Measurements from ENCODE around the gene SCPEP1. TPM values are rescaled to one million over a fixed set of nuclear protein-coding genes. Genes with fewer than 3 reads are reported as not detected.

Gene SCPEP1
- total RNA-seq, 1 experiment from 2014 or later = 44.3 TPM

DNA sequence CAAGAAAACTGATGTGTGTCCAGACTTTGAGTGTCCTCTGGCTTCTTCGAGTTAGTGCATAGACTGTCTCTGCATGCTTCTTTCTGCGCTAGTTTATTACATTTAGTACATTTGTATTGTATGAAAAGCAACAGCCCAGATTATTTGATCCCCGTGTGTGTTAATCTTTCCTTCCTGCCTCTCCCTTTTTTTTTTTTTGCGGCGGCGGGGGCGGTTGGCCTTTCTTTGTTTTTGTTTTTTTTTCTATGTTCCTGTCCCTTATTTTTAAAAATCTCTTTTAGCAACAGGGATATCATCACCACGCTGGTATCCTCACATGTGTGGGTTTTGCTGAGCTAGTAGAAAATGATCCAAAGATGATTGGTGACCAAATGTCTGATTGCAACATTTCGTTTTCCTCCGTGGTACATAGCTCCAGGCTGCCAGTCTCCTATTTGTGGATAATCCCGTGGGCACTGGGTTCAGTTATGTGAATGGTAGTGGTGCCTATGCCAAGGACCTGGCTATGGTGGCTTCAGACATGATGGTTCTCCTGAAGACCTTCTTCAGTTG, 9.4 kb downstream of the SCPEP1 start:
- Mint-ChIP-seq H3K4me3 (ENCODE audit: unreplicated experiment) (no peak overlapping the region), H3K4me1 (ENCODE audit: low read depth, unreplicated experiment) (peaks cover 7% of the 10 kb centered on the region), H3K9me3 (ENCODE audit: unreplicated experiment) (no peaks in the 10 kb centered on the region), H3K27me3 (ENCODE audit: insufficient read depth, unreplicated experiment) (no peaks in the 10 kb centered on the region), H3K36me3 (ENCODE audit: insufficient read depth, unreplicated experiment) (peaks cover 15% of the 10 kb centered on the region), H3K27ac (ENCODE audit: unreplicated experiment) (no peak overlapping the region)
- H3K4me1 ChIP-seq = no peaks in the 10 kb centered on the region
- CTCF ChIA-PET = interaction anchor here (0.7 kb wide), 1 partner anchor 98 kb away, joined by 3 read pairs; the partner anchor contains the start of gene AKAP1
- BruUV-seq (replicated peaks) = no TSS peak
- H3K27me3 ChIP-seq (replicated peaks; ENCODE audit: control insufficient read depth, insufficient read depth, low read length) = no peaks in the 10 kb centered on the region
- TF ChIP-seq, protein P1, sequence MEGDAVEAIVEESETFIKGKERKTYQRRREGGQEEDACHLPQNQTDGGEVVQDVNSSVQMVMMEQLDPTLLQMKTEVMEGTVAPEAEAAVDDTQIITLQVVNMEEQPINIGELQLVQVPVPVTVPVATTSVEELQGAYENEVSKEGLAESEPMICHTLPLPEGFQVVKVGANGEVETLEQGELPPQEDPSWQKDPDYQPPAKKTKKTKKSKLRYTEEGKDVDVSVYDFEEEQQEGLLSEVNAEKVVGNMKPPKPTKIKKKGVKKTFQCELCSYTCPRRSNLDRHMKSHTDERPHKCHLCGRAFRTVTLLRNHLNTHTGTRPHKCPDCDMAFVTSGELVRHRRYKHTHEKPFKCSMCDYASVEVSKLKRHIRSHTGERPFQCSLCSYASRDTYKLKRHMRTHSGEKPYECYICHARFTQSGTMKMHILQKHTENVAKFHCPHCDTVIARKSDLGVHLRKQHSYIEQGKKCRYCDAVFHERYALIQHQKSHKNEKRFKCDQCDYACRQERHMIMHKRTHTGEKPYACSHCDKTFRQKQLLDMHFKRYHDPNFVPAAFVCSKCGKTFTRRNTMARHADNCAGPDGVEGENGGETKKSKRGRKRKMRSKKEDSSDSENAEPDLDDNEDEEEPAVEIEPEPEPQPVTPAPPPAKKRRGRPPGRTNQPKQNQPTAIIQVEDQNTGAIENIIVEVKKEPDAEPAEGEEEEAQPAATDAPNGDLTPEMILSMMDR (IDR thresholded peaks at IDR 0.05; ENCODE audit: insufficient read depth in 1 of 2, low read depth in 1 of 2, low read length in 1 of 2, severe bottlenecking in 1 of 2, unreplicated experiment in 1 of 2) = no peak
- POLR2A ChIA-PET = no interaction called here
- peaks cover 2% of the 10 kb centered on the region; the same call in 1 of the 2 replicates for H3K36me3 ChIP-seq (ENCODE audit: control insufficient read depth, insufficient read depth, low read length)
- intact Hi-C loops (cut with micrococcal nuclease; ENCODE audit: unreplicated experiment) = no loop called here
- no peaks in the 10 kb centered on the region for H3K9me3 ChIP-seq
- no peak overlapping the region for H3K4me3 ChIP-seq (ENCODE audit: low read depth, low read length)
- DNase-seq = no peak

DNA sequence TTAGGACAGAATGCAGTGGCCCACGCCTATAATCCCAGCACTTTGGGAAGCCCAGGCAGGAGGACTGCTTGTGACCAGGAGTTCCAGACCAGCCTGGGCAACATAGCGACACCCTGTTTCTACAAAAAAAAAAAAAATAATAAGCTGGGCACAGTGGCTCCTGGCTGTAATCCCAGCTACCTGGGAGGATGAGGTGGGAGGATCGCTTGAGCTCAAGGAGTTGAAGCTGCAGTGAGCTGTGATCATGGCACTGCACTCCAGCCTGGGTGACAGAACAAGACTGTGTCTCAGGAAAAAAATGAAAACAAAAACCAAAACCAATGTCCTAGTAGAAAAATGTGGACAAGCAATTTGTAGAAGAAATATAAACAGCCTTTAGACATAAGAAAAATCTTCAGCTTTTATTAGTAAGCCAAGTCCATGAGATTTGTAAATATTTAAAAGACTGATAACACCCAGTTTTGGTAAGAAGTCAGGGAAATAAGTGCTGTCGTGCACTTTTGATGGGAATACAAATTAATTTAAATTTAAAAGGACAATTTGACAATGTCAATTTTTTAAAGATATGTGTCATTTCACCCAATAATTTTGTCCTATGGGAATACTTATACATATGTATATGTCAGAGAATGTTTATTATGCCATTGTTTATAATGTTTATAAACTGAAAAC, 11.1 kb downstream of the SCPEP1 start:
- H3K4me3 Mint-ChIP-seq (ENCODE audit: unreplicated experiment) = no peak overlapping the region
- ChIA-PET CTCF (no interaction called here), POLR2A (no interaction called here)
- no peaks in the 10 kb centered on the region for H3K4me1 ChIP-seq
- no peaks in the 10 kb centered on the region for H3K9me3 ChIP-seq
- no peak overlapping the region for H3K4me3 ChIP-seq (ENCODE audit: low read depth, low read length)
- BruUV-seq (replicated peaks) = no TSS peak
- no peak for DNase-seq
- peaks cover 2% of the 10 kb centered on the region; the same call in 1 of the 2 replicates for H3K36me3 ChIP-seq (ENCODE audit: control insufficient read depth, insufficient read depth, low read length)
- no peak overlapping the region for H3K27ac Mint-ChIP-seq (ENCODE audit: unreplicated experiment)
- TF ChIP-seq, protein P1 (IDR thresholded peaks at IDR 0.05; ENCODE audit: insufficient read depth in 1 of 2, low read depth in 1 of 2, low read length in 1 of 2, severe bottlenecking in 1 of 2, unreplicated experiment in 1 of 2) = no peak
- no peaks in the 10 kb centered on the region for H3K27me3 Mint-ChIP-seq (ENCODE audit: insufficient read depth, unreplicated experiment)
- intact Hi-C loops (cut with micrococcal nuclease; ENCODE audit: unreplicated experiment) = no loop called here
- peaks cover 4% of the 10 kb centered on the region for H3K4me1 Mint-ChIP-seq (ENCODE audit: low read depth, unreplicated experiment)
- no peaks in the 10 kb centered on the region for H3K9me3 Mint-ChIP-seq (ENCODE audit: unreplicated experiment)
- H3K27me3 ChIP-seq (replicated peaks; ENCODE audit: control insufficient read depth, insufficient read depth, low read length) = no peaks in the 10 kb centered on the region
- peaks cover 15% of the 10 kb centered on the region for H3K36me3 Mint-ChIP-seq (ENCODE audit: insufficient read depth, unreplicated experiment)

DNA sequence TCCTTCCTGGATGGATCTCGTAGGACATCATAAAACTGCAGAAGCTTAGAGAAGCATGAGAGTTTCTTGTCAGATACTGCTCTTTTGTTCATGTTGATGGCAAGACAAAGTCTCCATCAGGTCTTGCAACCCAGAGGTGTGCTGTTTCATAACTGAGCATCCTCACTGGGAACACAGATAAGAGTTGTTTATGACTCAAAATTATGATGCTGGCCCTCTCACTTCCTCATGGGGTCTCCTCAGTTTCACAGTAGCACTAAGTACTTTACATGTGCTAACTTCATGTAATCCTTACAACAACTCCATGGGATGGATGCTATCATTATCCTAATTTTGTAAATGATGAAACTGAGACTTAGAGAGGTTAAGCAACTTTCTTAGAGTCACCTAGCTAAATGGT, 14.4 kb downstream of the SCPEP1 start:
- TF ChIP-seq, protein P1 (IDR thresholded peaks at IDR 0.05; ENCODE audit: insufficient read depth in 1 of 2, low read depth in 1 of 2, low read length in 1 of 2, severe bottlenecking in 1 of 2, unreplicated experiment in 1 of 2) = no peak
- no peak overlapping the region for H3K4me3 ChIP-seq (ENCODE audit: low read depth, low read length)
- H3K4me1 ChIP-seq = no peaks in the 10 kb centered on the region
- H3K4me1 Mint-ChIP-seq (ENCODE audit: low read depth, unreplicated experiment) = no peaks in the 10 kb centered on the region
- ChIA-PET POLR2A (no interaction called here), CTCF (no interaction called here)
- H3K9me3 ChIP-seq = no peaks in the 10 kb centered on the region
- no peaks in the 10 kb centered on the region for H3K27me3 ChIP-seq (replicated peaks; ENCODE audit: control insufficient read depth, insufficient read depth, low read length)
- DNase-seq = no peak
- peaks cover 2% of the 10 kb centered on the region for H3K36me3 Mint-ChIP-seq (ENCODE audit: insufficient read depth, unreplicated experiment)
- H3K27me3 Mint-ChIP-seq (ENCODE audit: insufficient read depth, unreplicated experiment) = no peaks in the 10 kb centered on the region
- H3K9me3 Mint-ChIP-seq (ENCODE audit: unreplicated experiment) = no peaks in the 10 kb centered on the region
- BruUV-seq (replicated peaks) = no TSS peak
- intact Hi-C loops (cut with micrococcal nuclease; ENCODE audit: unreplicated experiment) = no loop called here
- H3K27ac Mint-ChIP-seq (ENCODE audit: unreplicated experiment) = no peak overlapping the region
- peaks cover 2% of the 10 kb centered on the region; the same call in 1 of the 2 replicates for H3K36me3 ChIP-seq (ENCODE audit: control insufficient read depth, insufficient read depth, low read length)
- no peak overlapping the region for H3K4me3 Mint-ChIP-seq (ENCODE audit: unreplicated experiment)
